H9 (cell line): ENCODE data around the gene TTBK1. TPM values are rescaled to one million over a fixed set of nuclear protein-coding genes. Genes with fewer than 3 reads are reported as not detected.

Experiments
- DNase-seq: peaks from one replicate; pipeline ENCODE4 v3.0.0-alpha.2; 2017
- H2AFZ ChIP-seq: one replicate; pipeline ENCODE4 v1.6.1; 2013; ENCODE audit warnings: mild to moderate bottlenecking, low read length, control low read depth, moderate library complexity
- H2AK5ac ChIP-seq: 2 replicates; pipeline ENCODE4 v1.6.1; 2013; ENCODE audit warnings: low read length, control low read depth, mixed read lengths; ENCODE audit not compliant: insufficient read length
- H2BK120ac ChIP-seq: one replicate; pipeline ENCODE4 v1.6.1; 2013; ENCODE audit warnings: low read depth, mild to moderate bottlenecking, low read length, control low read depth, inconsistent platforms; ENCODE audit not compliant: poor library complexity, severe bottlenecking
- H2BK12ac ChIP-seq: 2 replicates; pipeline ENCODE4 v1.6.1; 2013; ENCODE audit warnings: low read length, control low read depth, mixed read lengths, low read depth; ENCODE audit not compliant: insufficient read length
- H2BK15ac ChIP-seq: 2 replicates; pipeline ENCODE4 v1.6.1; 2013; ENCODE audit warnings: low read depth, low read length, control low read depth
- H2BK20ac ChIP-seq: one replicate; pipeline ENCODE4 v1.6.1; 2013; ENCODE audit warnings: low read depth, mild to moderate bottlenecking, low read length, control low read depth, inconsistent platforms; ENCODE audit not compliant: poor library complexity, severe bottlenecking
- H2BK5ac ChIP-seq: 2 replicates; pipeline ENCODE4 v1.6.1; 2013; ENCODE audit warnings: low read length, control low read depth, mixed read lengths; ENCODE audit not compliant: insufficient read length
- H3K14ac ChIP-seq: 2 replicates; pipeline ENCODE4 v1.6.1; 2013; ENCODE audit warnings: low read length, control low read depth; ENCODE audit not compliant: insufficient read depth
- H3K18ac ChIP-seq: 2 replicates; pipeline ENCODE4 v1.6.1; 2013; ENCODE audit warnings: low read depth, mild to moderate bottlenecking, mixed read lengths, low read length, control low read depth; ENCODE audit not compliant: insufficient read length
- H3K23ac ChIP-seq: 2 replicates; pipeline ENCODE4 v1.6.1; 2013; ENCODE audit warnings: low read length, control low read depth, mixed read lengths, low read depth; ENCODE audit not compliant: insufficient read length
- H3K23me2 ChIP-seq: 2 replicates; pipeline ENCODE4 v1.6.1; 2013; ENCODE audit warnings: low read depth, mild to moderate bottlenecking, mixed read lengths, low read length, control low read depth; ENCODE audit not compliant: insufficient read length, poor library complexity, severe bottlenecking
- H3K27ac ChIP-seq: 2 replicates; pipeline ENCODE4 v1.5.1; 2013; ENCODE audit warnings: low read length, control low read depth, mixed read lengths, low read depth; ENCODE audit not compliant: insufficient read length
- H3K27me3 ChIP-seq: 2 replicates; pipeline ENCODE4 v1.6.1; 2013; ENCODE audit warnings: low read length, control low read depth, inconsistent platforms; ENCODE audit not compliant: insufficient read depth
- H3K4ac ChIP-seq: 2 replicates; pipeline ENCODE4 v1.6.1; 2013; ENCODE audit warnings: low read depth, mild to moderate bottlenecking, control low read depth, inconsistent platforms, low read length, moderate library complexity
- H3K4me1 ChIP-seq: 2 replicates; pipeline ENCODE4 v1.6.1; 2013; ENCODE audit warnings: low read length, control low read depth, inconsistent platforms; ENCODE audit not compliant: insufficient read depth
- H3K4me2 ChIP-seq: 2 replicates; pipeline ENCODE4 v1.6.1; 2013; ENCODE audit warnings: low read length, control low read depth, mixed read lengths; ENCODE audit not compliant: insufficient read length, insufficient read depth
- H3K56ac ChIP-seq: 2 replicates; pipeline ENCODE4 v1.6.1; 2013; ENCODE audit warnings: low read depth, mild to moderate bottlenecking, mixed read lengths, low read length, control low read depth; ENCODE audit not compliant: insufficient read length
- H3K79me1 ChIP-seq: 2 replicates; pipeline ENCODE4 v1.6.1; 2013; ENCODE audit warnings: low read depth, mild to moderate bottlenecking, moderate library complexity, low read length, control low read depth, inconsistent platforms; ENCODE audit not compliant: insufficient read depth, poor library complexity, severe bottlenecking
- H3K79me2 ChIP-seq: 2 replicates; pipeline ENCODE4 v1.6.1; 2013; ENCODE audit warnings: low read length, control low read depth, inconsistent platforms; ENCODE audit not compliant: insufficient read depth
- H3K9ac ChIP-seq: 2 replicates; pipeline ENCODE4 v1.6.1; 2013; ENCODE audit warnings: low read length, control low read depth, mixed read lengths; ENCODE audit not compliant: insufficient read length; ENCODE audit errors: extremely low read depth
- H3K9me3 ChIP-seq: one replicate; pipeline ENCODE4 v1.6.1; 2013; ENCODE audit warnings: low read depth, low read length, inconsistent platforms; ENCODE audit not compliant: control insufficient read depth
- H3T11ph ChIP-seq: one replicate; pipeline ENCODE4 v1.6.1; 2013; ENCODE audit warnings: mild to moderate bottlenecking, low read length, control low read depth, inconsistent platforms
- H4K20me1 ChIP-seq: one replicate; pipeline ENCODE4 v1.6.1; 2013; ENCODE audit not compliant: control insufficient read depth, insufficient read length, insufficient read depth
- H4K5ac ChIP-seq: 2 replicates; pipeline ENCODE4 v1.6.1; 2013; ENCODE audit warnings: low read depth, mild to moderate bottlenecking, mixed read lengths, low read length, control low read depth; ENCODE audit not compliant: insufficient read length
- H4K8ac ChIP-seq: replicated peaks from 2 replicates; pipeline ENCODE4 v1.6.1; 2013; ENCODE audit warnings: low read length, control low read depth, mixed read lengths, low read depth; ENCODE audit not compliant: insufficient read length
- H4K91ac ChIP-seq: 2 replicates; pipeline ENCODE4 v1.6.1; 2013; ENCODE audit warnings: low read depth, mild to moderate bottlenecking, moderate library complexity, mixed read lengths, low read length, control low read depth; ENCODE audit not compliant: insufficient read length
- H3K27ac Mint-ChIP-seq, 3 experiments: 2 replicates in 2 of 3; 3 replicates in 1 of 3; pipeline ENCODE4 v1.8.0; 2020 to 2021; ENCODE audit warnings: mixed read lengths in 3 of 3, mild to moderate bottlenecking in 1 of 3, moderate library complexity in 1 of 3
- H3K27me3 Mint-ChIP-seq: 2 replicates; pipeline ENCODE4 v1.8.0; 2021; ENCODE audit warnings: low read depth, mild to moderate bottlenecking, moderate library complexity, mixed read lengths
- H3K36me3 Mint-ChIP-seq, 3 experiments: 2 replicates in 2 of 3; 3 replicates in 1 of 3; pipeline ENCODE4 v1.8.0; 2020 to 2021; ENCODE audit warnings: low read depth in 3 of 3, mixed read lengths in 3 of 3; ENCODE audit not compliant: insufficient read depth in 1 of 3
- H3K4me1 Mint-ChIP-seq, 2 experiments: 2 replicates each; pipeline ENCODE4 v1.8.0; 2020; ENCODE audit warnings: mixed read lengths in 2 of 2
- H3K4me3 Mint-ChIP-seq, 2 experiments: 2 replicates in 1 of 2; 3 replicates in 1 of 2; pipeline ENCODE4 v1.8.0; 2020 to 2021; ENCODE audit warnings: mild to moderate bottlenecking in 2 of 2, mixed read lengths in 2 of 2, moderate library complexity in 1 of 2
- H3K9me3 Mint-ChIP-seq, 2 experiments: 2 replicates in 1 of 2; 3 replicates in 1 of 2; pipeline ENCODE4 v1.8.0; 2020; ENCODE audit warnings: mild to moderate bottlenecking in 2 of 2, mixed read lengths in 2 of 2, moderate library complexity in 1 of 2
- WGBS: extraction: QIAGEN DNeasy Blood & Tissue Kit; methylation state at CpG from one replicate; pipeline ENCODE4 v1.1.7; 2013; ENCODE audit warnings: missing lambda C conversion rate, low lambda C conversion rate, mixed read lengths; ENCODE audit not compliant: insufficient read length; ENCODE audit errors: extremely low coverage; 5-methylcytosine and 5-hydroxymethylcytosine counted together
- total RNA-seq: library from RNA; stranded (reverse); gene quantifications from 2 replicates; pipeline ENCODE4 v1.2.1, GENCODE V29; 2021
- TF ChIP-seq, protein P1 (sequence below): fragments of 200-600 bp; sonication (generic); conservative IDR thresholded peaks from 3 replicates; pipeline ENCODE4 v1.8.0; 2021; ENCODE audit warnings: antibody characterized with exemption, mild to moderate bottlenecking

The TTBK1 gene
- total RNA-seq, 1 experiment from 2014 or later: 1.6 TPM

DNA sequence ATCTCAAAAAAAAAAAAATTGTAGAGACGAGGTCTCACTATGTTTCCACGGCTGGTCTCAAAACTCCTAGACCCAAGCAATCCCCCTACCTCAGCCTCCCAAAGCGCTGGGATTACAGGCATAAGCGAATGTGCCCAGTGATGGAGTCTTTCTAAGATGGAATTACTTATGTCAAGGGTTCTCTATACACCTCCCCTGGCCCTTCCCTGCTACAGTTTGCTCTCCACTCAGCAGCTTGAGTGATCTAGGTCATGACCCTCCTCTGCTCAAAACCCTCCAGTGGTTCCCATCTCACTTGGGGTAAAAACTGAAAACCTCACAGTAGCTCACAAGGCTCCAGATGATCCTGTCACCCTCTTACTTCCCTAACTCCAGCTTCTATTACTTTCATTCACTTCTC lies 12.2 kb upstream of the TTBK1 start:
- no peak overlapping the region for H2BK15ac ChIP-seq
- H2BK5ac ChIP-seq: no peak overlapping the region
- no peak overlapping the region; a peak in 1 of 7 replicates for H3K27ac Mint-ChIP-seq
- no peak overlapping the region for H3K9ac ChIP-seq
- peaks cover 36% of the 10 kb centered on the region for H3K27me3 Mint-ChIP-seq
- no peak overlapping the region for H2BK12ac ChIP-seq
- no peak overlapping the region for H3K27ac ChIP-seq
- no peaks in the 10 kb centered on the region for H3K9me3 ChIP-seq
- no peak overlapping the region for H4K8ac ChIP-seq
- H2AFZ ChIP-seq: no peak overlapping the region
- H3K4me3 Mint-ChIP-seq: no peak overlapping the region
- H3K4me2 ChIP-seq: no peak overlapping the region
- no peak for DNase-seq
- H3K14ac ChIP-seq: no peak overlapping the region
- H3K79me2 ChIP-seq: no peaks in the 10 kb centered on the region
- no peak overlapping the region for H3K56ac ChIP-seq
- H3K4me1 Mint-ChIP-seq: peaks cover 9 to 11% of the 10 kb centered on the region in 2 experiments
- no peak overlapping the region for H3K18ac ChIP-seq
- no peak overlapping the region for H3K4ac ChIP-seq
- H3T11ph ChIP-seq: no peak overlapping the region
- TF ChIP-seq, protein P1, sequence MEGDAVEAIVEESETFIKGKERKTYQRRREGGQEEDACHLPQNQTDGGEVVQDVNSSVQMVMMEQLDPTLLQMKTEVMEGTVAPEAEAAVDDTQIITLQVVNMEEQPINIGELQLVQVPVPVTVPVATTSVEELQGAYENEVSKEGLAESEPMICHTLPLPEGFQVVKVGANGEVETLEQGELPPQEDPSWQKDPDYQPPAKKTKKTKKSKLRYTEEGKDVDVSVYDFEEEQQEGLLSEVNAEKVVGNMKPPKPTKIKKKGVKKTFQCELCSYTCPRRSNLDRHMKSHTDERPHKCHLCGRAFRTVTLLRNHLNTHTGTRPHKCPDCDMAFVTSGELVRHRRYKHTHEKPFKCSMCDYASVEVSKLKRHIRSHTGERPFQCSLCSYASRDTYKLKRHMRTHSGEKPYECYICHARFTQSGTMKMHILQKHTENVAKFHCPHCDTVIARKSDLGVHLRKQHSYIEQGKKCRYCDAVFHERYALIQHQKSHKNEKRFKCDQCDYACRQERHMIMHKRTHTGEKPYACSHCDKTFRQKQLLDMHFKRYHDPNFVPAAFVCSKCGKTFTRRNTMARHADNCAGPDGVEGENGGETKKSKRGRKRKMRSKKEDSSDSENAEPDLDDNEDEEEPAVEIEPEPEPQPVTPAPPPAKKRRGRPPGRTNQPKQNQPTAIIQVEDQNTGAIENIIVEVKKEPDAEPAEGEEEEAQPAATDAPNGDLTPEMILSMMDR: no peak
- no peak overlapping the region for H2BK20ac ChIP-seq
- no CpG with 5 or more reads among the region's 4 CpGs for whole genome bisulfite sequencing
- no peak overlapping the region for H2AK5ac ChIP-seq
- H3K36me3 Mint-ChIP-seq: peaks cover 0 to 8% (median 7%) of the 10 kb centered on the region in 3 experiments; a peak in 4 of 7 replicates
- H3K23ac ChIP-seq: no peak overlapping the region
- no peaks in the 10 kb centered on the region for H3K79me1 ChIP-seq
- no peaks in the 10 kb centered on the region for H3K23me2 ChIP-seq
- peaks cover 6% of the 10 kb centered on the region; the same call in 1 of the 2 replicates for H3K27me3 ChIP-seq
- H2BK120ac ChIP-seq: no peak overlapping the region
- H4K5ac ChIP-seq: no peak overlapping the region
- H3K9me3 Mint-ChIP-seq: no peaks in the 10 kb centered on the region
- H4K91ac ChIP-seq: no peak overlapping the region
- H3K4me1 ChIP-seq: 0 out of 2 replicates have a peak, but pooled peaks cover 3% of the 10 kb centered on the region
- H4K20me1 ChIP-seq: no peaks in the 10 kb centered on the region
